NCI-H748 treated with DMSO at 0.1 percent for 48 hours (cell line): ENCODE results near the gene NEB.
"Not testable (repeated sequence)": the region's sequence is repeated elsewhere in the genome, so short reads cannot be mapped to it uniquely, and the experiment has no call there.

ENCODE experiments used
- DNase-seq: peaks from one replicate; lab custom pipeline; 2025; lab: John Stamatoyannopoulos, UW

NEB gene

DNA sequence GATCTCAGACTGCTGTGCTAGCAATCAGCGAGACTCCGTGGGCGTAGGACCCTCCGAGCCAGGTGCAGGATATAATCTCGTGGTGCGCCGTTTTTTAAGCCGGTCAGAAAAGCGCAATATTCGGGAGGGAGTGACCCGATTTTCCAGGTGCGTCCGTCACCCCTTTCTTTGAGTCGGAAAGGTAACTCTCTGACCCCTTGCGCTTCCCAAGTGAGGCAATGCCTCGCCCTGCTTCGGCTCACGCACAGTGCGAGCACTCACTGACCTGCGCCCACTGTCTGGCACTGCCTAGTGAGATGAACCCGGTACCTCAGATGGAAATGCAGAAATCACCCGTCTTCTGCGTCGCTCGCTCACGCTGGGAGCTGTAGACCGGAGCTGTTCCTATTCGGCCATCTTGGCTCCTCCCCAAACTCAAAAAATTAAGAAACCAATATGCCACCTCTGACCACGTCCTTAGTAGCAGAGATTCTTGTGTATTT lies 29.8 kb downstream of the NEB start:
- not testable (repeated sequence) for DNase-seq

DNA sequence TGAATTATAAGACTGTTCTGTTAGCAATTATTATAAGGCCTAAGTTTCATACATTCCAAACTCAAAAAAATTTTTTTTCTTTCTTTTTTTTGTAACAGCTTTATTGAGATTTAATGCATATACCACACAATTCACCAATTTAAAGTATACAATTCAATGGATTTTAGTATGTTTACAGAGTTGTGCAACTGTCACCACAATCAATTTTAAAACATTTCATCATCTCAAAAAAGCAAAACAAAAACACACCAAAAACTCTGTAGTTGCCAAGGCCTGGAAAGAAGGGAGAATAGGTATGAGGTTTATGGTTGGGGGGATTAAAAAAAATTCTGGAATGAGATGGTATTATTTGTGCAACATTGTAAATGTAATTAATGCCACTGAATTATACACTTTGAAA lies 36.1 kb downstream of the NEB start:
- not testable (repeated sequence) for DNase-seq

DNA sequence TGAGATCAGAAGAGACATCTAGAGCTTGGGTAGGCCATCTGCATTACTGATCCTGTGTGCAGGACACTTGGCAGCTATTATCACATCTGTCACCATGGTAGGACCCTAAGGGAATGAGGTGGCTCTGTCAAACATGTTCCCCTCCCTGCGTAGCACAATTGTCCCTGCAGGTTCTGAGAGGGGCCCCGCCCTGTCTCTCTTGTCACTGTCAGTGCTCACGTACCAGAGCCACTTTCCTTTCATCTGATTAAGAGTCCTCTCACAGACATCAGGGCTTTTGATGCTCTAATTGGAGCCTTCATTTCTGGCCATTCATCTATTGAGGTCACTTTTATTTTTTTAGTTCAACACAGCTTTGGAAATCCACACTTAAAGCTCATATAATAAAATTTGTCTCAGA lies 38.5 kb downstream of the NEB start:
- DNase-seq, result no peak

DNA sequence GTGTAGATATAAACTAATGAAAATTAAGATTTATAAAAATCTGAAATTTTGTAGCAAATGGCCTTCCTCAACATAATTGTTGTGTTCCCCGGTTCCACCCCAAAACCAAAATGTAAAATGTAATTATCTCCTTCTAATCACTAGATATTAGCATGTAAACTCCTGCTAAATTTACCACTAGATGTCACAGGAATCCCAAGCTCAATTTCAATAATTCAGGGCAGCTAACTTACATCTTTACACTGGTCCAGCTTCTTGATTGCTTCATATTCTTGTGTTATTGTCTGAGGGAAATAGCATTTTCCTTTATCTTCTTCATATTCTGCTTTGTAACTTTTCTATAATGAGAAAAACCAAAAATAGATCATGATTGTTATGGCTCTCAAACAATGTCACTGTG lies 42.6 kb downstream of the NEB start:
- DNase-seq, result no peak

DNA sequence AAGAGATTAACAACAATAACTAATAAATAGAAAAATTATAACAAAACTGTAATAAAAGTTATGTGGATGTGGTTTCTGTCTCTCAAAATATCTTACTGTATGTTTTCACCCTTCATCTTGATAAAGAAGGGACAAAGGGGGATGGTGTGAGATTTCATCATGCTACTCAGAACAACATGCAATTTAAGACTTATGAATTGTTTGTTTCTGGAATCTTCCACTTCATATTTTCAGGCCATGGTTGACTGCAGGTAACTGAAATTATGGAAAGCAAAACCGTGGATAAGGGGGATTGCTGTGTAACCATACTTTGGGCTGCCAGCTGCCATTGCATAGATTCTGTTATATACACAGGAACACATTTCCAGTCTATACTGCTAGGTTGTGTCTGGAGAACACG lies 45.6 kb downstream of the NEB start:
- DNase-seq, result no peak

DNA sequence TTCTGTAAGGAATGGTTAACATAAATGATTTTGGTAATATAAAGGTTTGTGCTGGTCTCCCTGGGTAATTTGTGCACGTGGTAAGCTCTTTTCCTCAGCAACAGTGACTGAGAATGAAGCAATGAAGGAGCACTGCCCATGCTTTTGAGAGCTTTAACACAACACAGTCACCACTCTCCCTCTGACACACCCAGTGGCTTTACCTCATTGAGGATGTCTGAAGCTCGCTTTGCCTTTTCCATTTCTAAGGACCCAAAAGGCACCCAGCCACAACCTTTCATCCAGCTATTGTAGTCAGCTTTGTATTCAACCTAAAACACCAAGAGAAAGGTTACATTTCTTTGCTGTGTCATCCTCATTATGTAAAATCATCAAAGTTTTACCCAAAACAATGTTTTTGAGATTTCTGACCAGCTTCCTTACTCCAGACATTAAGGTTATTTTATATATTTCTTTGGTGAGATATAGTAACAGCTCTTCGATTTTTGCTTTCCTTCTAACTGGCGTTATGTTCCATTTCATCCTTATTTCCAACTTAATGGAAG lies 51.7 kb downstream of the NEB start:
- no peak for DNase-seq

DNA sequence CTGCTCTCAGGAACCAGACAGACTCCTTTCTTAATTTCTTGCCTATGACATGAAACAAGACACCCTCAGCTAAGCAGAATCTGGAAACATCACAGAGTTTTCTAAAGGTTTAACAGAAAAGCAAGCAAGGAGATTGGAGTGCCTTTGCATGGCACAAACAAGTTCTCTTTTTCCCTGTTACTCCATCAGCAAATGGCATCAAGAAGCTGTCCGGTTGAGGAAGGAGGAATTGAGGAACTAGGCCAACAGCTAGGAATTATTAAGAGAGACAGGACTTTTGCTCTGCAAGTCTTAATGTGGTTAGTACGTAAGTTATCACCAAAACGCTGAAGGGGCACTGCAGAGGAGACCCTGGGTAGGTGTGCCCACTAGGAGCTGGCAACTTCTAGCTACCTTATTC lies 53.2 kb downstream of the NEB start:
- DNase-seq, result no peak

DNA sequence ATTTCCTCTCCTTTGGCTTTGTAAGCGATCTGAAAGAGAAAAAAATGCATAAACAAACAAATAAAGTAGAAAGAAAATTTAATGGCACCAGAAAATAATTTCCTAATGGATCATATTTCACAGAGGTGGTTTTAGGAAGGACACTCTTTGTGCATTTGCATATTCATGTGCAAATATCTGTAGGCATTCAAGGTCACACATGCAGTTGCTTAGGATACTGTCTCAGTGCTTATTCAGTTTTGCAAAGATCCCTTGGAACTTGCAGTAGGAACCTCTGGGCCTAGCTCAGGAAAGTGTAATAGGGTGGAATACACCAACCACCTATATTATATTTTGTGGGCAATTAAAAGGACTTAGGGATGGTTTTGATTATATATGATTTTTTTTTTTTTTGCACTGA lies 54.3 kb downstream of the NEB start:
- no peak for DNase-seq

DNA sequence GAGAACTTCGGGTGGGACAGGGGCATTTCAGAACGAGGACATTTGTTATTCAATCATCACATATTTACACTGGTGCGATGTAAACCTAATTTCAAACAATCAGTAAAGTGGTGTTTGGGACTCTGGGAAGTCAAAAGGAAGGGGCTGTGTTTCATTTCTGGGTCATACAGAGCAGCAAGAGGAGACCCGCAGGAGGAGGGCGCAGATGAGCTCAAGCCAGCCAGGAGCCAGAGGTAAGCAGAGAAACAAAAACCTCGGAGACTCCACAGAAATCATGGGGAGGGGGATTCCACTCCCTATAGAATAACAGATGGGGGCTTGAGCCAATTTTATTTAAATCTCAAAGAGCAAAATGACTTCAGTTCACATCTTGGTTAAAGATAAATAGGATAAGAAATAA lies 55.4 kb downstream of the NEB start:
- DNase-seq, result no peak

DNA sequence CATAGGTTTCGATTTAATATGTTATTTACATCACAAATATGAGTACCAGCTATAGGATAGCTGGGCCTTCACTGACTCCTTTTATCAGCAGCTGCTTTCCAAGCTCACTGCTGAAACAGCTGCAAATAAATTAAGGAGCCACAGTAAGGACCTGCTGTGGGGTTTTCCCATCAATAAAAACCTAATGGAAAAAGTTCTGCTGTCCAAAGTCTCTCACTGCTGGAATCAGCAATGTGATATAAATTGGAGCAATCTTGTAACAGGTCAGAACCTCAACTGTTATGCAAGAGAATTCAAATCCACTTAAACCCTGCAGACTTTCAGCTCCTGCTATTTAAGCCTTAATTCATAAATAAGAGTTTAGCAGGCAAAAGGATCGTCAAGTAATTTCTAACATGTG lies 61.3 kb downstream of the NEB start:
- no peak for DNase-seq

DNA sequence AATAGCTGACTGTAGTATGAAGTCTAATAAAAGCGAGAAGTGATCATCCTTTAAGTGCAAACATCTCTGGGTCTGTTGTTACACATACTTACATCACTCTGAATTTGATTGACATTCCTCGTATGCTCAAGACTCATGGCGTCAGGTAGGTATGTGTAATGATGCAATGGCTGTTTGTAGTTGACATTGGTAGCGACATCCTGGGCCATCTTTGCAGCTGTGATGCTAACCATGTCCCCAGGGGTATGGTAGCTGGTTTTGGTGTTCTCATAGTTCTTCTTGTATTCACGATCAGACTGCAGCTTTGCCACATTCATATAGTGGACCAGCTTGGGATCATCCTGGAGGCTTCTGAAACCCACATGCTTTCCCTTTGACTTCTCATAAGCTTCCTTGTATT lies 62.0 kb downstream of the NEB start:
- DNase-seq, result no peak

DNA sequence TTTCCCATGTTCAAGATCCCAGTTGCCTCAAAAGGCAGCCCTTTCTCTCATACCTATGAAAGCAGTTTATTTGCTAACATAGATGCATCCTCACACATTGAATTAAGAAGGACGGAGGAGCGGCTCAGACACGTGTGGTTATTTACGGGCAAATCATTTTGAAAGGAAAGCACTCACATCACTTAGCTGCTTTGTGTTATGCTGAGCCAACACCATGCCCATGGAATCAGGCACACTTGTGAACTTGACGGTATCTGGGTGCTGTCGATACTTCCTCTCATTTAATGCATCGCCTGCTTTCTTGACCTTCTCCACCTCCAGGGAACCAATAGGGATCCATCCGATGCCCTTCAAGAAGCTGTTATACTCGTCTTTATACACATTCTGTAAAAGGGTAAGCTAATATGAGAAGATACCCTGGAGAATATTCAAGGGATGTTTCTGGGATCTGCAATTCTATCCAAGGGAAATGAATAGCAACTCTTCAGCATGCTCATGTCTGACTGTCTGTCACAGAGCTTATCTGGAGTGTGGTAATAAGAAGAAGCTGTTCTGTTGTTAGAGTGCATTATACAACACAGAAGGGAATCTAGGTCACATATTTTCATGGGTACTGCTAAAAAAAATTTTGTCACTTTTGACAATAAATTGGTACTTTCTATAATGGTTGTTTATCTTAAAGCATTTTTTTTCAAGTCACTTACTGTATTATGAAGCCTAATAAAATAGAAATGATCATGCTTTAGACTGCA lies 63.3 kb downstream of the NEB start:
- no peak for DNase-seq

DNA sequence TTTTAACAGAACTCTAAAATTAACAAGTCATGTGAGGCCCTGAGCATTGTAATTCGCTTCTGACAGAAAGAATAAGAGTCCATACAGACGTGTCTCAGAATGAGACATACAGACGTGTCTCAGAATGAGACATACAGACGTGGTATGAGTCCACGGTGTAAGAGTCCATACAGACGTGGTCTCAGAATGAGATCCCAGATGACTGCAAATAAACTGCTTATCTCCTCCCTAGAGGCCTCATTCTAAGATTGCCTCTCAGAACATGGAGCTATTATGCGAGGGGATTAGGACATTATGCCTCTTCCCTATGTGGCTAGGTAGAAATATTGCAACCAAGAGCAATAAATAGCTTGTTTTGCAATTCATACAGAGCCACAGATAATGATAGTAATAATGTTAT lies 63.9 kb downstream of the NEB start:
- DNase-seq, result no peak

DNA sequence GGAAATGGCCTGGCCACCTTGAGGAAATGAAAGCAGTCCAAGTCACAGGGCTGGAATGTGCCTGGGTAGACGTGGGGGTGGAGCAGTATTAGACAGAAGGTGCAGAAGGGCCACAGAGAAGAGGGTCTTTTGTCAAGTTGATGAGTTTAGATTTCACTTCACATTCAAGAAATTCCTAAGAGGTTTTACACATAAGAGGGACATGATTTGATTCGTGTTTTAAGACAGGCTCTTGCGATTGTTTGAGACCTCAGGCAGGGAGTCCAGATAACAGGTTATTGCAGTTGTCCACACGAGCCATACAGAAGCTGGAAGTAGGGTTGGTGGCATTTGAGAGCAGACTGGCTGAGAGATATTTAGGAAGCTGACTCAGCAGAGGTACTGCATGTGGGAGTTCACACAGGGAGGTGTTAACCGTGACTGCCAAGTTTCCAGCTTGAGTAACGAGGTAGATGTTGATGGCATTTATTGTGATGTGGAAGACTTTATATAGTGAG lies 64.6 kb downstream of the NEB start:
- DNase-seq, result no peak

DNA sequence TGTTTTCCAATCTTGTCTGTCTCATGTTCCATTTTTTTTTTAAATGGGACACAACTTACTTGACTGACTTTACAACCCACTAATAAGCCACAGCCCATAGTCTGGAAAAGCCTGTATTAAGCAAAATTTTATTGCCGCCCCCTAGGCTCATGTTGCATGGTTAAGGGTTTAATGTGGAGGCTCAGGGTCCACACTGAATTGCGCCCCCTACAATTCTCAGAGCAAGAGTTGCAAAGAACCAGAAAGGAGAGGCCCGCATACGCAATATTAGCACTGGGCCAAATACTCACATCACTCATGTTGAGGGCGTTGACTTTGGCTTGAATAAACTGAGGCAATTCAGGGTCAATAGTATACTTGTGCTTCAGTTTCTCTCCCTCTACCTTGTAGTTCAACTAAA lies 65.5 kb downstream of the NEB start:
- no peak for DNase-seq

DNA sequence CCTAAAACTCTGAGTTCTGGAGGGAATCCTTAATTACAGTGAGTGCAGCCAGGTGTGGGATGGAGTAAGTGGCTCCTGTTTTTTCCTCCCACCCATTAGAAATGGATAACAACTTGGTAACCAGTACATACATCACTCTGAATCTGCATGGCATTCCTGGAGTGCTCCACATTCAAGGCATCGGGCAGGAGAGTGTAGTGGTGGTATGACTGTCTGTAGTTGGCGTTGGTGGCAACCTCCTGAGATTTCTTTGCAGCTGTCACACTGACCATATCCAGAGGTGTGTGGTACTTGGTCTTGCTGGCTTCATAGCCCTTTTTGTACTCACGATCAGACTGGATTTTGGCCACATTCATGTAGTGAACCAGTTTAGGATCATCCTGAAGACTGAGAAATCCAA lies 68.3 kb downstream of the NEB start:
- no peak for DNase-seq

DNA sequence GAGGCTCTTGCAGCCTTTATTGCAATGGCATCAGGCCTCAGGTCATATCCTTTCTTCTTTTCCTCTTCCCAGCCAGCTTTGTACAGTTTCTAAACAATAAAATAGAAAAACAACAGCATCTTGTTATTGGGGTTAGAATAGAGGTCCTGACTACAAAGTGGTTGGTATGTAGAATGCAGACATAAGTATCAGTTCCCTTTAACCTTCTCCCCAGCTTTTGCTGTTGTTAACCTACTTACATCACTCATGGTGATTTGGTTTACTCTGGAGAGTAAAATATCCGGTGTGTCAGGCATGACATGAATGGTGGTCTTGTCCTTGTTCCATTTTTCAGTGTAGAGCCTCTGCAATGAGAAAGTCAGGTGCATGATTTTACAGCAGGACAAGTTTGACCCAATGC lies 69.8 kb downstream of the NEB start:
- no peak for DNase-seq

DNA sequence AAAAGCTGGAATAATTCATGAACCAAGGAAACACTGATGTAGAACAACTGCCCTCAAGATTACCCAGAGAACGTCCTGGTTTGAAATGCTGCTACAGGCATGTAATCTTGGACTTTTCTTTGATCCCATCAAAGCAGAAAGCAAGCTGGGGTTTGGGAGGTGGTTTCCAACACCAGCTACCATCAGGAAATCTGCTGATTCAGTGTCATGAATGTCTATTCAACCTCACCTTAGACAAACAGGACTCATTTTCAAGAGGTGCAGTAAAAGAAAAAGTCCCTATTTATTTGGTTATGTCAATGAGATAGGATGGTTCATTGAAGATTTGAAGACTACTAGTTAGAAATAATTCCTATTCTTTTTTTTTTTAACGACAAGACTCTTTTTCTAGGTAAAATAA lies 72.7 kb downstream of the NEB start:
- DNase-seq, result no peak

DNA sequence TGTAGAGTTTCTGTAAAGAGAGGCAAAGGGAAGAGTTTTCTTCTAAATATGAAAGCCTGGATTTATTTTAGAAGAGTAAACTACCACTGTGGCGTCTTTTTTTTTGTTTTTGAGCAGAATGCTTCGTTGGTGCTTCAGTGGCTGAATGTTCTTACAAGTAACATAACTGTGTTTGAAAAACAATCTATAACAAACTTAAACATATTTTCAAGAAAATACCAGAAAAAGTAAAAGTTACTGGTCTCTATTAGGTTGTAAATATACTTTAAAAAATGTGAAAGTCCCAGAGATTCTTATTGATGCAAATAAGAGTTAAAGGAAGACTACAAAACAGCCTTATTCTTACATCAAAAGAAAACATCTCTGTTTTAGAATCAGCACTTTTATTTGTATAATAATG lies 76.2 kb downstream of the NEB start:
- no peak for DNase-seq

DNA sequence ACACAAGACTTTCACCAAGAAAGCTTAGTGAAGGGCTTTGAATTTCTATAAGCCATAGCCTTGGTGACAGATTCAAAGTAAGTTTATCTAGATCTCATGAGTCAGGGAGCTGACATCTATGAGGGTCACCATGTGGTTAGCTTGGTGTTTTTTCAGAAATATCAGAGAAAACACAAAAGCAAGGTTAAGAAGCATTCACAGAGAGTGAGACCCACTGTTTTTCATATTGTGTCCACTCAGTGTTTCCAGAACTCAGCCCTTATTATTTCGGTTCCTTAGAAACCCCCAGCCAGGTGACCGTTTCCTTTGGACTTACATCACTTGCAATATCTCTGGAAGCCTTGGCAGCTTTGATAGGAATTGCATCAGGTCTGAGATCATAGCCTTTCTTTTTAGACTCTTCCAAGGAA lies 76.6 kb downstream of the NEB start:
- DNase-seq, result no peak

DNA sequence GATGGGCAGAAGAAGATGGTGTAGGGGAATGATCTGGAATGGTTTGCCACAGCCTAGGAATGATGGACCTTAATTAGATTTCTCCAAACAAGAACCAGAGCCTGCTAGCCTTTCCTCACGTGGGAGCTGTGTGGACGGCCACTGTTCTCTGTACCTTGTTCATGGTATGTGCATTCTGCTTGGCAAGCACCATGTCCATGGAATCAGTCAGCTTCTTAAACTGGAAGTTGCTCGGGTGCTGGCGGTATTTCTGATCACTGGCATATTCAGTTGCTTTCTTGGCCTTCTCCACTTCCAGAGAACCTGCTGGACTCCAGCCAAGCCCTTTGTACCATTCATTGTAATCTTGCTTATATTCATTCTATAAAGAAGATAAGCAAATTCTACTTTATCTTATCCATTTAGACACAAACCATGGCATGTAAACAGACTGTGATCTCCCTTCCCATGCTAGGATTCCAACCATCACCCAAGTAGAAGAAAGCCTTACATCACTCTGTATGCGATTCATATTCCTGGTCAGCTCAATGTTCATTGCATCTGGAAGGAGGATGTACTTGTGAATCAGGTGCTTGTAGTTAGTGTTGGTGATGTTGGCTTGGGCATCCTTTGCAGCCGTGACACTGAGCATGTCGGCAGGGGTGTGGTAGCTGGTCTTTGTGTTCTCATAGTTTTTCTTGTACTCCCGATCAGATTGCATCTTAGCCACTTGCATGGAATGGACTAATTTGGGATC lies 78.4 kb downstream of the NEB start:
- no peak for DNase-seq

DNA sequence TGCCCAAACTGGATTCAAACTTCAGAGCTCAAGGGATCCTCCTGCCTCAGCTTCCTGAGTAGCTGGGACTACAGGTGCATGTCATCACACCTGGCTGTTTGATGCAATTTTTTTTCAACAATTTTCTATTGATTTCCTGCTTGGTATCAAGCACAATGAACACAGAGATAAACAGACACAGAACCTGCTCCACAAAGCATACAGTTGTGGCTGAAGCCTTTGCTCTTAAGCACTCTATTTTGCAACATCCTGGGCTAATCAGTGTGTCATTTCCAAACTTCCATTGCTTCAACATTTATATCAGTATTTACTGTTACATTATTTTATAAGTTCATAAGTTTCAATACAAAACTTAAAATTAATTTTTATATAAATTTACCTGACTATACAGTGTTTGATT lies 79.4 kb downstream of the NEB start:
- no peak for DNase-seq

DNA sequence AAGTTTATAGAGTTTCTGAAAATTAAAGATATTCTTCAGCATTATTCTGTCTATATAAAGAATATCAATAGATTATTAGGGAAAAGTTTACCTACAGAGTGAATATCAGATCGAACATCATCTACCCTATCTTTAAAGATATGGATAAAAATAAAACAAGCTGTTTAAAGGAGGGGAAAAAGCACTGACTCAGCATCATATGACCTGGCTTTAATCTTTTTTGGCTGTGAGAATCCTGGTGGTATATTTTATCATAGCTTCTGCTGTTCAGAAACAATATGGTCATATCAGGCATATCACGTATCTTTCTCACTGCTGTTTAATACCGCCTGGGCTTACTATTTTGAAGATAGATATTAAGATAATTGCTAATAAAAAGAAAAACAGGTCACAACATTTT lies 80.2 kb downstream of the NEB start:
- no peak for DNase-seq
